Uterus (tissue), 4 donors: ENCODE results near the gene PTPRD. TPM values are rescaled to one million over a fixed set of nuclear protein-coding genes. Genes with fewer than 3 reads are reported as not detected.

ENCODE experiments used
- DNase-seq, 2 donors: peaks; one replicate each; pipeline ENCODE4 v3.0.0-alpha.2; 2019 to 2020
- H3K27ac ChIP-seq, 2 donors: fragments of 200-600 bp; sonication (generic); 1 replicate in 1 of 2; 2 replicates in 1 of 2; pipeline ENCODE4 v1.5.1; 2016 to 2018
- H3K27me3 ChIP-seq, 2 donors: fragments of 200-600 bp; sonication (generic); one replicate each; pipeline ENCODE4 v1.5.1; 2018 to 2019; ENCODE audit warnings: control low read depth in 1 of 2
- H3K36me3 ChIP-seq, 2 donors: fragments of 200-600 bp; sonication (generic); one replicate each; pipeline ENCODE4 v1.5.1; 2019; ENCODE audit warnings: control low read depth in 1 of 2
- H3K4me1 ChIP-seq, 2 donors: fragments of 200-600 bp; sonication (generic); one replicate each; pipeline ENCODE4 v1.5.1; 2018 to 2019; ENCODE audit warnings: control low read depth in 1 of 2
- H3K4me3 ChIP-seq, 2 donors: fragments of 200-600 bp; sonication (generic); 1 replicate in 1 of 2; 2 replicates in 1 of 2; pipeline ENCODE4 v1.5.1; 2018 to 2019; ENCODE audit warnings: mild to moderate bottlenecking in 1 of 2
- H3K9me3 ChIP-seq, 2 donors: fragments of 200-600 bp; sonication (generic); one replicate each; pipeline ENCODE4 v1.5.1; 2019; ENCODE audit warnings: control low read depth in 1 of 2
- POLR2A ChIP-seq, 2 donors: fragments of 450-650 bp; IDR thresholded peaks; one replicate each; pipeline ENCODE4 v1.6.1; 2016; ENCODE audit warnings: antibody characterized with exemption in 2 of 2, mild to moderate bottlenecking in 1 of 2, moderate library complexity in 1 of 2
- intact Hi-C: fragments of 100-400 bp; cut with DNase I; formaldehyde crosslinking; loops from one replicate; pipeline ENCODE4 v1.15.1; 2023; ENCODE audit warnings: low total_unique reads
- total RNA-seq, 4 donors: library from RNA; depleted of rRNA in 3 of 4; stranded (reverse); fragments of >200 nt in 3 of 4; gene quantifications; one replicate each; pipeline versions ENCODE4 v1.1.0 to v1.2.4, GENCODE V29; 2014 to 2023
- TF ChIP-seq, protein P1 (sequence below), 4 experiments: fragments of 200-600 bp in 2 of 4; fragments of 450-650 bp in 2 of 4; sonication (generic) in 2 of 4; IDR thresholded peaks; one replicate each; pipeline ENCODE4 v1.5.1; 2016 to 2019; ENCODE audit warnings: antibody characterized with exemption in 4 of 4, mild to moderate bottlenecking in 2 of 4, moderate library complexity in 1 of 4
- donor health status: DM: yes; HTN: yes; CAD: no.

PTPRD gene
- total RNA-seq, 4 donors from 2014 or later = 1.2 to 136 (median 26.4) TPM

DNA sequence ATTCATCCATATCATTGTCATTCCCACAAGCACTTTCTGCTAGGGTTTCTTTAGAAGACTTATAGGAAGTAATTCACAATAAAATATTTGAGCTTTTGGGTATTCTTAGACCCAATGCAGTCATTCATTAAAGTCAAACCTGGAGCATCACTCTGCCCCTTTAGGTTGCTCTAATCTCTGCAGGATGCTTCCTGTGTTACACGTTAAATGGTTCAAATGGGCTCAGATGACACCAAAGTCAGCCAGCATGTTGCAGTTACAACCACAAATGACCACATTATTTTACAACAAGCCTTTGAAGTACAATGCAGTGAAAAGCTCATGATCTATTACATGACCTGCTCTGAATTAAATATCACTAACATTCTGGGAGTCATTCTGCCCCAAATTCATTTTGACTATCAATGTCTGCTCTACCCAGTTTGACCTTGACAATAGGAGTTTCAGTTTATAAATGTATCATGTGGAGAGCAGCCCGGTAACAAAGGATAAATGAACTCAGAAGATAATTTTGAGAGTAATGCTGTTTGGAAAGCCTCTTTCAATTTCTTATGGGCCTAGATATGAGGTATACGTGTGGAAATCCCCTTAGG lies 2144.7 kb downstream of the PTPRD start:
- intact Hi-C loops = no loop called here
- H3K4me3 ChIP-seq = no peak overlapping the region
- H3K36me3 ChIP-seq = no peaks in the 10 kb centered on the region
- no peak for DNase-seq
- no peaks in the 10 kb centered on the region for H3K27me3 ChIP-seq
- H3K9me3 ChIP-seq = no peaks in the 10 kb centered on the region
- H3K4me1 ChIP-seq = no peaks in the 10 kb centered on the region
- no peak overlapping the region for H3K27ac ChIP-seq
- TF ChIP-seq POLR2A (IDR thresholded peaks at IDR 0.05) = no peak
- TF ChIP-seq, protein P1, sequence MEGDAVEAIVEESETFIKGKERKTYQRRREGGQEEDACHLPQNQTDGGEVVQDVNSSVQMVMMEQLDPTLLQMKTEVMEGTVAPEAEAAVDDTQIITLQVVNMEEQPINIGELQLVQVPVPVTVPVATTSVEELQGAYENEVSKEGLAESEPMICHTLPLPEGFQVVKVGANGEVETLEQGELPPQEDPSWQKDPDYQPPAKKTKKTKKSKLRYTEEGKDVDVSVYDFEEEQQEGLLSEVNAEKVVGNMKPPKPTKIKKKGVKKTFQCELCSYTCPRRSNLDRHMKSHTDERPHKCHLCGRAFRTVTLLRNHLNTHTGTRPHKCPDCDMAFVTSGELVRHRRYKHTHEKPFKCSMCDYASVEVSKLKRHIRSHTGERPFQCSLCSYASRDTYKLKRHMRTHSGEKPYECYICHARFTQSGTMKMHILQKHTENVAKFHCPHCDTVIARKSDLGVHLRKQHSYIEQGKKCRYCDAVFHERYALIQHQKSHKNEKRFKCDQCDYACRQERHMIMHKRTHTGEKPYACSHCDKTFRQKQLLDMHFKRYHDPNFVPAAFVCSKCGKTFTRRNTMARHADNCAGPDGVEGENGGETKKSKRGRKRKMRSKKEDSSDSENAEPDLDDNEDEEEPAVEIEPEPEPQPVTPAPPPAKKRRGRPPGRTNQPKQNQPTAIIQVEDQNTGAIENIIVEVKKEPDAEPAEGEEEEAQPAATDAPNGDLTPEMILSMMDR (IDR thresholded peaks at IDR 0.05) = no peak

GRCh38 chr9:8457816-8458215 lies 2155.0 kb downstream of the PTPRD start:
- Histone ChIP-seq H3K27me3 (no peaks in the 10 kb centered on the region), H3K9me3 (no peaks in the 10 kb centered on the region), H3K36me3 (no peaks in the 10 kb centered on the region), H3K4me1 (no peaks in the 10 kb centered on the region), H3K4me3 (no peak overlapping the region), H3K27ac (no peak overlapping the region)
- intact Hi-C loops = no loop called here
- no peak for TF ChIP-seq POLR2A (IDR thresholded peaks at IDR 0.05)
- TF ChIP-seq, protein P1 (IDR thresholded peaks at IDR 0.05) = no peak
- no peak for DNase-seq

- Histone ChIP-seq H3K27me3 (no peaks in the 10 kb centered on the region), H3K9me3 (no peaks in the 10 kb centered on the region), H3K27ac (no peak overlapping the region), H3K36me3 (no peaks in the 10 kb centered on the region), H3K4me3 (no peak overlapping the region), H3K4me1 (no peaks in the 10 kb centered on the region)
- TF ChIP-seq, protein P1 (IDR thresholded peaks at IDR 0.05) = no peak
- no peak for TF ChIP-seq POLR2A (IDR thresholded peaks at IDR 0.05)
- no peak for DNase-seq
- intact Hi-C loops = no loop called here
Observed at GRCh38 chr9:8457055-8457454, 2155.7 kb downstream of the PTPRD start.

DNA sequence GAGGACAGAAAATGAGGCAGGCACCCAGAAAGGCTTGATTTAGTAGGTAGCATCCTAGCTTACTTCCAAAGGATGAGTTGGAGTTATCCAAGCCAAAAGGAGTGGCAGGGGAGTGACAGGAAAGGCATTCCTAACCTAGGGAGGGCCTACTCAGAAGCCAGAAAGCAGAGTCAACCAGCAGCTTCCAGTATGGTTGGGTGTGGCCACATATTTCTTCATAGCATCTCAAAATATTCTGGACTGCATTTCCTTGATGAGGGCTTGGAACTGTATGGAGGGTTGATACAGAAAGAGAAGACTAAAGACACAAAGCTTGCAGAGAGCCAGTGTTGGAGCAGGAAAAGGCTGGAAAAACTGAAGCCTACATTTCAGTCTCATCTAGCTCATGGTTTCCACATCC lies 2156.5 kb downstream of the PTPRD start:
- no peak overlapping the region for H3K27ac ChIP-seq
- no peaks in the 10 kb centered on the region for H3K4me1 ChIP-seq
- no peak for DNase-seq
- H3K9me3 ChIP-seq = no peaks in the 10 kb centered on the region
- no peak overlapping the region for H3K4me3 ChIP-seq
- no peaks in the 10 kb centered on the region for H3K36me3 ChIP-seq
- no peaks in the 10 kb centered on the region for H3K27me3 ChIP-seq
- intact Hi-C loops = no loop called here
- TF ChIP-seq POLR2A (IDR thresholded peaks at IDR 0.05) = no peak
- TF ChIP-seq, protein P1 (IDR thresholded peaks at IDR 0.05) = no peak

- no peaks in the 10 kb centered on the region for H3K4me1 ChIP-seq
- H3K27me3 ChIP-seq = no peaks in the 10 kb centered on the region
- H3K9me3 ChIP-seq = no peaks in the 10 kb centered on the region
- intact Hi-C loops = no loop called here
- no peak overlapping the region for H3K4me3 ChIP-seq
- H3K36me3 ChIP-seq = no peaks in the 10 kb centered on the region
- no peak for DNase-seq
- no peak overlapping the region for H3K27ac ChIP-seq
- TF ChIP-seq, protein P1 (IDR thresholded peaks at IDR 0.05) = no peak
- TF ChIP-seq POLR2A (IDR thresholded peaks at IDR 0.05) = no peak
Observed at GRCh38 chr9:8450810-8451545, 2161.8 kb downstream of the PTPRD start.
